Activated CD8-positive, alpha-beta memory T cell treated with anti-CD3 and anti-CD28 coated beads for 1 hour (primary cell): Measurements from ENCODE around the gene KCND3.

Experiments used
- DNase-seq, 2 donors: peaks; one replicate each; pipeline ENCODE4 v3.0.0-alpha.2; 2020; ENCODE audit warnings: low read depth in 1 of 2; ENCODE audit errors: extremely low read depth in 1 of 2

KCND3 gene

GRCh38 chr1:111884772-111885443 lies 104.6 kb downstream of the KCND3 start:
- no peak for DNase-seq

GRCh38 chr1:111882986-111883560 lies 106.4 kb downstream of the KCND3 start:
- no peak for DNase-seq

DNA sequence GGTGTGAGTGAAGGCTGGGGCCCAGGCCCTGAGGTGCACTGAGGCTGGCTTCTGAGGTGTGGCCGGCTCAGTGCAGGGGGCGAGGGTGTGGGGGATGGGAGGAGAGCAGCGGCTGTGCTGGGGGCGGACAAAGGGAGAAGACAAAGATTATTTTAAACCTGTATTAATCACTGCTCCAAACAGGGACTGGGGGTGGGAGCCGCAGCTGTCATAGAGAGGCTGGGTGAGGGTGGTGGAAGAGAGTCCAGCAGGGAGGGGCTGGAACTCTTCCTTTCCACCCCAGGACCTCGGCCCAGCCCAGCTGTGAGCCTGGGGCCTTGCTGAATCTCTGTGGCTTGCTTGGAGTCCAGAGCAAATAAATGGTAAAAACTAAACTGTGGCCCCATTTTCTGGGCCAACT lies 106.9 kb downstream of the KCND3 start:
- DNase-seq: no peak

- no peak for DNase-seq
These were observed 108.3 kb downstream of the KCND3 start for GRCh38 chr1:111880881-111881837.

DNA sequence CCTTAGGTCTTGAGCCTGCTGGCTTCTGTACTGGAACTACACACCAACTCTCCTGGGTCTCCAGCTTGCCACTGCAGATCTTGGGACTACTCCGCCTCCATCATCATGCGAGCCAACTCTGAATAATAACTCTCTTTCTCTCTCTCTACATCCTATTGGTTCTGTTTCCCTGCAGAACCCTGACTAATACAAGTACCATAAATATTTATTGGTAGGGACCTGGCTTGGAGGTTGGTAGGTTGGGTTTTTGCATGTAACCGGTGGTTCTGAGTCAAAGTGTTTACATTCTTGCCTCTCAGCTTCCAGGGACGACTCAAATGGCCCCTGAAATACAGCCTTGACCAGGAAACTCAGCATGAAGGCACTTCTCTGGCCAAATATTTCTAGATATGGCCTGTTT lies 110.4 kb downstream of the KCND3 start:
- no peak for DNase-seq

DNA sequence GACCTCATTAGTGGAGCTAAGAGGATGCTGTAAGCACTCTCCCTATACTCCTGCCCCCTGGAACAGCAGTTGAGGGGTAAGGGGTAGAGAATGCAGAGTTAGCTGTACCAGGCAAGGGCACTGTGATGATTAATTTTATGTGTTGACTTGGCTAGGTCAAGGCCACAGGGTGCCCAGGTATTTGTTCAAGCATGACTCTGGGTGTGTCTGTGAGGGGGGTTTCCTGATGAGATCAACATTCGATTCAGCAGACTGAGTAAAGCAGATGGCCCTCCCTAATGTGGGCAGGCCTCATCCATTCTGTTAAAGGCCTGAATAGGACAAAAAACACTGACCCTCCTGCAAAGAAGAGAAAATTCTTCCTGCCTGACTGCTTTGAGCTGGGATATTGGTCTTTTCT lies 110.8 kb downstream of the KCND3 start:
- DNase-seq: no peak

DNA sequence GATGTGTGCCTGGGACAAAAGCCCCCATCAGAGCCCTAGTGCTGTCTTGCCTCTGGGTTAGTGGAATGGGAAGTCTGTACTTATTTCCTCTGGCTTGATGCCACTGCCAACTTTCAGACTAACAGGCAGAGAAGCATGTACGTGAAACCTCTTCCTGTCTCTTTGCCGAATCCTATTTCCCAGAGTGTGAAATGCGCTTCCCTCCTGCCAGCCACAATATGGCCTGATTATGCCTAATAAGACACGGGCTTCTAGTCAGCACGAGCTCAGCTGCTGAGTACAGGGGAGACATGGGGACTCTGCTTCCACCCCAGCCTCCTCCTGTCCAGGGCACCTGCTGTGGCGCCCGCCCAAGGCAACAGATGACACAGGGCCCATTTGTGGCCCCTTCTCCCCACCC lies 111.4 kb downstream of the KCND3 start:
- DNase-seq: no peak

DNA sequence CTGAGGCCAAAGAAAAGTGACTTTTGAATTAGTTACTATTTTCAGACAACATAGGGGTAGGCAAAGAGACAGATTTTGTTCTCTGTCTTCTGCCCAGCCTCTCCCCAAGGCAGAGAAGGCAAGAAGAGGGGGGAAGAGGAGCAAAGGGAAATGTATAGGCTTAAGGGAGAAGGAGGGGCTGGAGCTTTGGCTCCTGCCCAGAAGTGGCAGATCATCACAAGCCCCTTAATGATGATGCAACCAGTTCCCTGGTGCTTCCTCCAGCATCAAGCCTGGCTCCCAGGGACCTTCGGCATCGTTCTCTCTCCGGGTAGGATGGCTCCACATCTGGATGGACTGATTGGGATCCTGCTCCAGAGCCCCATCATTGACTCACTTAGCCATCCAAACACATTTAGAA lies 112.8 kb downstream of the KCND3 start:
- DNase-seq: no peak

DNA sequence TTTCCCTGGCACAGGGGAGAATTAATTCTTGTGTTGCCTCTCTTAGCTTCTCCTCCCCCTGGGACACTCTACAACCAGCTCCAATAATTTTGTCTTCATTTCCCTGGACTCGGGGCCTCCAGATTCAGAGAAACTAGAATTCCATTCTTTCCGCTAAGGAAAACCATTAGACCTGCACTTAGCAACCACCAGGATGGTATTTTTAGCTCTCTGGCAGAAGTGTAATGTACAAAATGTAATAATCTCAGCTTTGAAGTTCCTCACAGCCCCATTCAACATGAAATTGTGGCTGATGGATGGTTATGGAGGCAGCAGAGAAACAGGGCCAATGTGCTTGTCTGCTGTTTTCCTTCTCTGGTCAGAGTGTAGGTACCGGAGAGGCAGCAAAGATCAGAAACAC lies 113.8 kb downstream of the KCND3 start:
- no peak for DNase-seq

- DNase-seq: no peak
These were observed 115.9 kb downstream of the KCND3 start for GRCh38 chr1:111873460-111874030.

- no peak for DNase-seq
These were observed 119.3 kb downstream of the KCND3 start for GRCh38 chr1:111870181-111870580.

GRCh38 chr1:111867868-111868440 lies 121.5 kb downstream of the KCND3 start:
- no peak for DNase-seq

- DNase-seq: no peak
These were observed 124.6 kb downstream of the KCND3 start for GRCh38 chr1:111864862-111865261.

DNA sequence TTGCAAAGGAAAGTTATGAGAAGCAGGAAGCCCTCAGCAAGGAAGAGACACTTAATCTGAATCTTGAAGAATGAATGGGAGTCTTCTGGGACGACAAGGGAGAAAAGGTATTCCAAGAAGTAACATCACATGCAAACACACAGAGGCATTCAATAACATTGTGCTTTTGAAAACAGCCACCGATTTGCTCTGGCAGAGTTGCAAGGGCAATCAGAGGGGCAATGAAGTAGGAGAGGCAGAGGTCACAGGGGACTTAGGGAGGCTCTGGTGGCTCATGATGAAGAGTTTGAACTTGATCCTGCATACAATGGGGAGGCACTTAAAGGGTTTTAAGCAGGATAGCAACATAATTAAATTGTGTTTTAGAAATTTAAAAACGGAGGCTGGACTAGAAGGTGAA lies 126.1 kb downstream of the KCND3 start:
- no peak for DNase-seq

GRCh38 chr1:111862599-111862998 lies 126.9 kb downstream of the KCND3 start:
- DNase-seq: no peak

DNA sequence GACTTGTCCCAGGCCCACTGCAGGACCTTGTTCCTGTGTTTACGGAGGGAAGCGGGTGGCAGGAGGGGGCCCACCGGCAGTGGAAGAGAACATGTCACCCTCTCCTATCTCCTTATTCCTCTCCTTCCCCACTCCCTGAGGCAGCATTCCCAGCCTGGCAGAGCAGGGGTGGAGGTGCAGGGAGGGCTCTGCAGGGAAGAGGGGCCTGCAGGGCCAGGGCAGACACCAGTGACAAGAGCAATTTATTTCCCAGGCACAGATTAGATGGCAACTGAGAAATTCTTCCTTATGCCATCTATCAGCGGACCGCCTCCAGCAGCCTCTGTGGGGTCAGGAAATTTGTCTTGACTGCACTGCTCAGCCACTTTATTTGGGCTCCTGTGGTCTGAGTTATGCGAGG lies 127.9 kb downstream of the KCND3 start:
- no peak for DNase-seq

DNA sequence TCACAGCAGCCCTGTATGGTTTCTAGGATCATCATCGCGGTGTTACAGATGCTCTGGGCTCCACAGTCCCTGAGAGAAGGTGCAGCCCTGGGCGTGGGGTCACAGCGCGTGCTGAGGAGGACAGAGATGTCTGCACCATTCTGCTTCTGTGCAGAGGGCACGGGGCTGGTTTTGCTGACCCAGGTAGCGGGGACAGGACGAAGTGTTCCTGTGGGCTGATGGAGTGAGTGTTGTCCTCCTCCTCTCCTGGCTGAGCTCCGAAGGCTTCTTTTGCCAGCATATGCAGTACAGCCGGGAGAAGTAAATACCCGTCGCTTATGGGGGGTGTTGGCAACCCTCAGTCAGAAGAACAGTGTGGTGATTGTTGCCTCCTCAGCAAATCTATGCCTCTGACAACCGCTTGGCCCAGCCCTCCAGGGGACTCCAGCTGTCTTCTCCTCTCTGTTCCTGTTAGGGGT lies 132.2 kb downstream of the KCND3 start:
- DNase-seq: no peak

DNA sequence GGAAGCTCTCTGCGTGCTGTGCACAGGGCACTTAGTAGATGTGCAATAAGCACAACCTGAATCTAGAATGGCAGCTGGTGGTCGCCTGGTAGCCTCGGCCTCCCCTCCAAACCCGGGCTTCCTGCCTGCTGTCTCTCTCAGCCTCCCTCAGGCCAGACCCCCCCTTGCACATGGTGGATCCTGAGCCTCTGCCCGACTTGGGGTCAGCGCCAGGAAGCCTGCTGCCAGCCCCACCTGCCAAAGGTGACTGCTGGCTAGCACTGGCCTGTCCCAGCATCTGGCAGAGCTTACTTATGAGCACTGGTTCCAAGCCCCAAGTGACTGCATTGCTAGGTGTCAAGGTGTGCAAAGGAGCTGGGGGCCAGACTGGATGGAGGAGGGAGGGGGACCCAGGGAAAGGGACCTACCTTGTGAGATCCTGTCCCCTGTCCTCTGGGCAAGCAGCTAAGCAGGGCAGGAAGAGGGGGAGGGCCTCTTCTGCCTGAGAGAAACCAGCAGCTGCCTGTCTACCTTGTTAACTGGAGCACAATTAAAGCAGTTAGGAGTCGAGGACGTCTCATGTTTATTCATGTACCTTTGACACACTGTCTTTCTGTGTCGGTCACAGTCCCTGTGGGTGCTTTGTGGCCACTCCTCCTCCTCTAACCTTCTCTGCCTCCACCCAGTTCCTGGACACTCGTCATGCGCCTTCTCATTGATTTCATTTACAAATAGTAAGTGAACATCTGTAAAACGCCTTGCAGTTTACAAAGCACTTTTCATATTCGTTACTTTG lies 132.9 kb downstream of the KCND3 start:
- no peak for DNase-seq

- DNase-seq: no peak
These were observed 134.2 kb downstream of the KCND3 start for GRCh38 chr1:111855260-111855659.

- DNase-seq: no peak
These were observed 137.2 kb downstream of the KCND3 start for GRCh38 chr1:111852261-111852721.
